ENCODE data around the gene SCGB1C1. TPM values are rescaled to one million over a fixed set of nuclear protein-coding genes. Genes with fewer than 3 reads are reported as not detected.

SCGB1C1 gene
- total and polyA plus RNA-seq, 12 donors, result not detected

GRCh38 chr11:211741-212140 is 18.9 kb downstream of the SCGB1C1 start:
- Histone ChIP-seq H3K27ac (no peak overlapping the region), H3K4me1 (peaks cover 8 to 30% (median 23%) of the 10 kb centered on the region in 9 donors), H3K4me3 (no peak overlapping the region), H3K9me3 (no peaks in the 10 kb centered on the region), H3K27me3 (no peaks in the 10 kb centered on the region), H3K36me3 (peaks cover 0 to 74% (median 47%) of the 10 kb centered on the region in 9 donors)
- DNase-seq (no peak), ATAC-seq (no peak)
- WGBS, 2 donors, result 87 to 89% methylated on average over 9 of the region's 9 CpGs
- TF ChIP-seq, protein P1, sequence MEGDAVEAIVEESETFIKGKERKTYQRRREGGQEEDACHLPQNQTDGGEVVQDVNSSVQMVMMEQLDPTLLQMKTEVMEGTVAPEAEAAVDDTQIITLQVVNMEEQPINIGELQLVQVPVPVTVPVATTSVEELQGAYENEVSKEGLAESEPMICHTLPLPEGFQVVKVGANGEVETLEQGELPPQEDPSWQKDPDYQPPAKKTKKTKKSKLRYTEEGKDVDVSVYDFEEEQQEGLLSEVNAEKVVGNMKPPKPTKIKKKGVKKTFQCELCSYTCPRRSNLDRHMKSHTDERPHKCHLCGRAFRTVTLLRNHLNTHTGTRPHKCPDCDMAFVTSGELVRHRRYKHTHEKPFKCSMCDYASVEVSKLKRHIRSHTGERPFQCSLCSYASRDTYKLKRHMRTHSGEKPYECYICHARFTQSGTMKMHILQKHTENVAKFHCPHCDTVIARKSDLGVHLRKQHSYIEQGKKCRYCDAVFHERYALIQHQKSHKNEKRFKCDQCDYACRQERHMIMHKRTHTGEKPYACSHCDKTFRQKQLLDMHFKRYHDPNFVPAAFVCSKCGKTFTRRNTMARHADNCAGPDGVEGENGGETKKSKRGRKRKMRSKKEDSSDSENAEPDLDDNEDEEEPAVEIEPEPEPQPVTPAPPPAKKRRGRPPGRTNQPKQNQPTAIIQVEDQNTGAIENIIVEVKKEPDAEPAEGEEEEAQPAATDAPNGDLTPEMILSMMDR (IDR thresholded peaks at IDR 0.05), result no peak
- intact Hi-C loops (cut with DNase I), result loop anchor here in 1 of 10 donors (10.0 kb wide), 1 partner anchor 293 kb away; the partner anchor contains the start of gene RNH1

- ATAC-seq (no peak), DNase-seq (no peak)
Measured at GRCh38 chr11:212150-213100, 19.5 kb downstream of the SCGB1C1 start.

DNA sequence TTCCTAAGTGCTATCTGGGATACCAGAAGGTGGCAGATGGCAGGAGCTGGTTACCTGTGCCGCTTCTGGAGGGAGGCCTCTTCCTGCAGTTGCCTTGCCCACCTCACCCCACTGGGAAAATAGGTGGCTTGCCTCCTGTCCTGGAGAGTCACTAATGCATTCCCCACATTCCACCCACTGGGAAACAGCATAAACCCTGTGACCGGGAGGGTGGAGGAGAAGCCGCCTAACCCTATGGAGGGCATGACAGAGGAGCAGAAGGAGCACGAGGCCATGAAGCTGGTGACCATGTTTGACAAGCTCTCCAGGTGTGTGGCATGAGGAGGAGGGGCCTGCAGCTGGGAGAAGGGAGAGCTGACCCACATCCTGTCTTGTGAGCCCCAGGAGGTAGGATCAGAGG is 20.2 kb downstream of the SCGB1C1 start:
- Histone ChIP-seq H3K36me3 (peaks cover 0 to 86% (median 54%) of the 10 kb centered on the region in 9 donors), H3K27ac (no peak overlapping the region), H3K4me1 (peaks cover 8 to 30% (median 23%) of the 10 kb centered on the region in 9 donors), H3K27me3 (no peaks in the 10 kb centered on the region), H3K4me3 (no peak overlapping the region), H3K9me3 (no peaks in the 10 kb centered on the region)
- 81 to 87% methylated on average over 4 of the region's 4 CpGs for WGBS, 2 donors
- TF ChIP-seq, protein P1 (IDR thresholded peaks at IDR 0.05), result no peak
- DNase-seq (no peak), ATAC-seq (no peak)
- intact Hi-C loops (cut with DNase I), result loop anchor here in 1 of 10 donors (10.0 kb wide), 1 partner anchor 292 kb away; the partner anchor contains the start of gene RNH1

More at GRCh38 chr11:212150-213100, 19.5 kb downstream of the SCGB1C1 start:
- no peak overlapping the region for H3K27ac ChIP-seq
- WGBS, 2 donors, result 90 to 93% methylated on average over 17 of the region's 17 CpGs
- H3K36me3 ChIP-seq, result peaks cover 0 to 80% (median 48%) of the 10 kb centered on the region in 9 donors
- TF ChIP-seq, protein P1 (IDR thresholded peaks at IDR 0.05), result no peak
- intact Hi-C loops (cut with DNase I), result loop anchor here in 1 of 10 donors (10.0 kb wide), 1 partner anchor 292 kb away; the partner anchor contains the start of gene RNH1
- H3K4me3 ChIP-seq, result no peak overlapping the region
- H3K9me3 ChIP-seq, result no peaks in the 10 kb centered on the region
- peaks cover 8 to 30% (median 23%) of the 10 kb centered on the region in 9 donors for H3K4me1 ChIP-seq
- H3K27me3 ChIP-seq, result no peaks in the 10 kb centered on the region

DNA sequence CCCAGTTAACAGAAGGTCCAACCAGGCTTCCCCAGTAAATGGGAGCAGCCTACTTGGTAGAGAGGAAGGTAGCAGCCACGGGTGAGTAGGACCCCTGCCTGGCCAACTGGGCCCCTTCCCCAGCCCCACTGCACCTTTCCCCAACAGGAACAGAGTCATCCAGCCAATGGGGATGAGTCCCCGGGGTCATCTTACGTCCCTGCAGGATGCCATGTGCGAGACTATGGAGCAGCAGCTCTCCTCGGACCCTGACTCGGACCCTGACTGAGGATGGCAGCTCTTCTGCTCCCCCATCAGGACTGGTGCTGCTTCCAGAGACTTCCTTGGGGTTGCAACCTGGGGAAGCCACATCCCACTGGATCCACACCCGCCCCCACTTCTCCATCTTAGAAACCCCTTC is 21.2 kb downstream of the SCGB1C1 start:
- TF ChIP-seq, protein P1 (IDR thresholded peaks at IDR 0.05), result no peak
- no peaks in the 10 kb centered on the region for H3K9me3 ChIP-seq
- no peak for DNase-seq
- H3K27me3 ChIP-seq, result no peaks in the 10 kb centered on the region
- no peak overlapping the region for H3K27ac ChIP-seq
- WGBS, 2 donors, result 83 to 91% methylated on average over 7 of the region's 7 CpGs
- peaks cover 0 to 96% (median 59%) of the 10 kb centered on the region in 9 donors for H3K36me3 ChIP-seq
- intact Hi-C loops (cut with DNase I), result loop anchor here in 1 of 10 donors (10.0 kb wide), 1 partner anchor 291 kb away; the partner anchor contains the start of gene RNH1
- no peak for ATAC-seq
- H3K4me1 ChIP-seq, result peaks cover 8 to 30% (median 22%) of the 10 kb centered on the region in 9 donors
- H3K4me3 ChIP-seq, result no peak overlapping the region
